ENCODE data around the gene KLHL12. TPM values are rescaled to one million over a fixed set of nuclear protein-coding genes. Genes with fewer than 3 reads are reported as not detected.

KLHL12 gene
- total and polyA plus RNA-seq, 2 of the 8 experiments (the other 6 are each of a cell fraction or from before 2014, with no cell fraction given), result 27.2 to 33.3 TPM

DNA sequence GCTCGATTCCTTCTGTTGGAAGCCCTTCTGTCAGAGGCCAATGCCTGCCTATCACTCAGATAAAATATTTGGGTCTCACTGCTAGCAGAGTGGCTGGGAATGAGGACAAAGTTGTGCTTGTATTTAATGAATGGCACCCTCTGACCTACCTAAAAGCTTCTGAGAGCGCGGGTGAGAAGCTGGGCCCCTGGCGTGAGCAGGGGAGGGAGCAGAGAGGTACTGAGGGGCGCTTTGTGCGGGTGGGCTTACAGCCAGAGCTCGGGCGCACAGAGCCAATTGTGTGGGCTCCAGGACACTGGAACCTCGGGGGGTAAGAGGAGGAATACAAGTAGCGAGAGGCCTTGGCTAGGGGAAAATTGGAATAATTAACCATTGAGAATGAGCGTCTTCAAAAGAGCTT lies 84.0 kb downstream of the KLHL12 start:
- no peak for FAIRE-seq
- Histone ChIP-seq H3K56ac (replicated peaks; ENCODE audit: insufficient read length, low read depth, low read length) (no peak overlapping the region), H3K4me1 (replicated peaks in 1 of 4; ENCODE audit: control insufficient read depth in 3 of 4, insufficient read depth in 4 of 4, low read length in 3 of 4) (peaks cover 0 to 5% (median 0%) of the 10 kb centered on the region in 4 experiments; a peak in 1 of 7 replicates), H4K20me1 (replicated peaks in 1 of 2; ENCODE audit: control insufficient read depth in 1 of 2, insufficient read depth in 2 of 2, low read length in 2 of 2) (peaks cover 0 to 1% of the 10 kb centered on the region in 2 experiments), H2BK5ac (ENCODE audit: low read depth, low read length) (no peak overlapping the region), H2AFZ (ENCODE audit: low read length) (no peak overlapping the region), H2BK15ac (ENCODE audit: low read length) (no peak overlapping the region), H4K91ac (replicated peaks; ENCODE audit: insufficient read length, low read length) (no peak overlapping the region), H3K27ac (ENCODE audit: low read depth, low read length) (no peak overlapping the region), H3K4ac (replicated peaks; ENCODE audit: insufficient read length, low read depth, low read length) (no peak overlapping the region), H3K14ac (ENCODE audit: insufficient read length) (no peak overlapping the region), H2BK12ac (ENCODE audit: low read depth, low read length) (no peak overlapping the region), H4K5ac (ENCODE audit: insufficient read length, low read depth, low read length) (no peak overlapping the region), H3K36me3 (ENCODE audit: control insufficient read depth in 2 of 4, insufficient read depth in 4 of 4, low read length in 3 of 4) (no peaks in the 10 kb centered on the region), H2BK20ac (ENCODE audit: low read length) (no peak overlapping the region), H3K4me2 (ENCODE audit: insufficient read depth in 1 of 2, low read depth in 2 of 2, low read length in 2 of 2) (no peak overlapping the region), H2AK5ac (ENCODE audit: low read depth, low read length) (no peak overlapping the region), H3K27me3 (replicated peaks in 1 of 4; ENCODE audit: control insufficient read depth in 3 of 4, extremely low read depth in 1 of 4, insufficient read depth in 3 of 4, low read length in 3 of 4) (no peaks in the 10 kb centered on the region), H3K9me3 (ENCODE audit: insufficient read depth in 2 of 2, low read depth in 1 of 2, low read length in 1 of 2) (no peaks in the 10 kb centered on the region), H3K23me2 (ENCODE audit: low read depth, low read length) (no peaks in the 10 kb centered on the region), H3K4me3 (ENCODE audit: extremely low read depth in 1 of 4, insufficient read depth in 2 of 4, low read depth in 3 of 4, low read length in 4 of 4) (no peak overlapping the region), H4K8ac (ENCODE audit: extremely low read depth, insufficient read depth, low read length) (no peak overlapping the region), H2BK120ac (replicated peaks; ENCODE audit: low read depth, low read length) (no peak overlapping the region), H3K23ac (ENCODE audit: insufficient read length) (no peak overlapping the region), H3K9ac (replicated peaks in 1 of 4; ENCODE audit: extremely low read depth in 1 of 4, low read depth in 3 of 4, low read length in 3 of 4) (no peak overlapping the region), H3K18ac (ENCODE audit: extremely low read depth, low read length) (no peak overlapping the region), H3K79me2 (ENCODE audit: control insufficient read depth in 1 of 2, insufficient read depth in 2 of 2, low read length in 2 of 2) (no peaks in the 10 kb centered on the region), H3K79me1 (ENCODE audit: low read depth, low read length) (0 out of 2 replicates have a peak, but pooled peaks cover 2% of the 10 kb centered on the region)
- POLR2A ChIA-PET (ENCODE audit: partially characterized antibody), result interaction anchor here (1.2 to 1.5 kb wide), 2 partner anchors 18 to 31 kb away, joined by 3 to 4 read pairs; no protein-coding TSS in a partner anchor
- CTCF ChIA-PET (ENCODE audit: partially characterized antibody), result interaction anchor here (0.6 to 4.6 kb wide), 3 partner anchors 10 to 375 kb away, joined by 4 to 24 read pairs (median 5); no protein-coding TSS in a partner anchor
- 91% methylated on average over 11 of the region's 11 CpGs; no CpG with 5 or more reads in 1 of the 2 experiments for WGBS, 2 experiments (ENCODE audit: extremely low coverage in 1 of 2, insufficient coverage in 1 of 2, insufficient read length in 1 of 2, insufficient replicate concordance in 2 of 2, low coverage in 1 of 2, low lambda C conversion rate in 2 of 2, missing lambda C conversion rate in 1 of 2)
- DNase-seq (ENCODE audit: low read depth in 1 of 2, low spot score in 2 of 2), result no peak
- no peak for TF ChIP-seq SIN3A (conservative IDR thresholded peaks at IDR 0.05 in 1 of 2, IDR thresholded peaks at IDR 0.05 in 1 of 2; ENCODE audit: low read depth in 1 of 2, low read length in 2 of 2)
- TF ChIP-seq KDM4A (IDR thresholded peaks at IDR 0.05; ENCODE audit: low read depth, low read length, severe bottlenecking), result no peak
- TF ChIP-seq CHD1 (IDR thresholded peaks at IDR 0.05; ENCODE audit: low read depth, low read length), result no peak
- no peak for TF ChIP-seq JUN (IDR thresholded peaks at IDR 0.05; ENCODE audit: low read depth, low read length)
- TF ChIP-seq JUND (IDR thresholded peaks at IDR 0.05; ENCODE audit: low read length), result no peak
- TF ChIP-seq RAD21 (IDR thresholded peaks at IDR 0.05 in 1 of 2, conservative IDR thresholded peaks at IDR 0.05 in 1 of 2; ENCODE audit: low read depth in 2 of 2, low read length in 2 of 2), result no peak
- no peak for TF ChIP-seq TEAD4 (IDR thresholded peaks at IDR 0.05; ENCODE audit: low read depth, low read length)
- TF ChIP-seq BRCA1 (IDR thresholded peaks at IDR 0.05; ENCODE audit: low read depth, low read length), result no peak
- TF ChIP-seq, protein P1, sequence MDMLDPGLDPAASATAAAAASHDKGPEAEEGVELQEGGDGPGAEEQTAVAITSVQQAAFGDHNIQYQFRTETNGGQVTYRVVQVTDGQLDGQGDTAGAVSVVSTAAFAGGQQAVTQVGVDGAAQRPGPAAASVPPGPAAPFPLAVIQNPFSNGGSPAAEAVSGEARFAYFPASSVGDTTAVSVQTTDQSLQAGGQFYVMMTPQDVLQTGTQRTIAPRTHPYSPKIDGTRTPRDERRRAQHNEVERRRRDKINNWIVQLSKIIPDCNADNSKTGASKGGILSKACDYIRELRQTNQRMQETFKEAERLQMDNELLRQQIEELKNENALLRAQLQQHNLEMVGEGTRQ (IDR thresholded peaks at IDR 0.05; ENCODE audit: low read length), result no peak
- no peak for TF ChIP-seq NRF1 (IDR thresholded peaks at IDR 0.05; ENCODE audit: low read depth, low read length)
- no peak for TF ChIP-seq ZNF274 (IDR thresholded peaks at IDR 0.05; ENCODE audit: borderline replicate concordance, extremely low read depth, low read length)
- TF ChIP-seq POLR2A (IDR thresholded peaks at IDR 0.05; ENCODE audit: control extremely low read depth in 1 of 2, low read depth in 2 of 2, low read length in 2 of 2), result no peak
- TF ChIP-seq EGR1 (IDR thresholded peaks at IDR 0.05; ENCODE audit: borderline replicate concordance, low read depth, low read length), result no peak
- no peak for TF ChIP-seq KDM5A (IDR thresholded peaks at IDR 0.05; ENCODE audit: low read length)
